ENCODE data around the gene ZMYND11. TPM values are rescaled to one million over a fixed set of nuclear protein-coding genes. Genes with fewer than 3 reads are reported as not detected.

Gene ZMYND11
- total and polyA plus RNA-seq, 2 of the 13 experiments (the other 11 are each of a cell fraction or from before 2014, with no cell fraction given), result 17.5 to 38.7 TPM

GRCh38 chr10:287814-288213 is 152.6 kb downstream of the ZMYND11 start (continued):
- TF ChIP-seq ZNF710 (CRISPR knock-in tag; IDR thresholded peaks at IDR 0.05; ENCODE audit: borderline replicate concordance), result no peak
- peak; percentile 99 for TF ChIP-seq TEAD3 (CRISPR knock-in tag; optimal IDR thresholded peaks at IDR 0.05; ENCODE audit: borderline replicate concordance)
- TF ChIP-seq TBL1XR1 (IDR thresholded peaks at IDR 0.05; ENCODE audit: borderline replicate concordance, low read length, partially characterized antibody), result no peak
- TF ChIP-seq ETV5 (CRISPR knock-in tag; IDR thresholded peaks at IDR 0.05; ENCODE audit: borderline replicate concordance), result peak; percentile 19; the same call in 1 of the 2 replicates
- no peak for TF ChIP-seq KLF11 (CRISPR knock-in tag; IDR thresholded peaks at IDR 0.05)
- peak; percentile 60 for TF ChIP-seq CTCF (CRISPR knock-in tag; IDR thresholded peaks at IDR 0.05)
- TF ChIP-seq U2AF1 (optimal IDR thresholded peaks at IDR 0.05; ENCODE audit: low read depth, low read length), result no peak
- no peak for TF ChIP-seq TBX2 (CRISPR knock-in tag; IDR thresholded peaks at IDR 0.05; ENCODE audit: borderline replicate concordance)
- no peak for TF ChIP-seq ZNF816 (CRISPR knock-in tag; IDR thresholded peaks at IDR 0.05; ENCODE audit: borderline replicate concordance)
- no peak for TF ChIP-seq ZSCAN25 (CRISPR knock-in tag; IDR thresholded peaks at IDR 0.05)

Data from HepG2 (cell line).